Muscle layer of colon (tissue), 2 donors: ENCODE data around the gene AFM.

Experiments
- H3K27ac ChIP-seq: one replicate; pipeline ENCODE4 v1.7.0; 2013; ENCODE audit warnings: low read depth, mild to moderate bottlenecking, low read length, moderate library complexity
- H3K27me3 ChIP-seq, 2 donors: one replicate each; pipeline ENCODE4 v1.7.0; 2013; ENCODE audit warnings: low read length in 2 of 2, mild to moderate bottlenecking in 2 of 2; ENCODE audit not compliant: insufficient read depth in 2 of 2, control insufficient read depth in 1 of 2
- H3K36me3 ChIP-seq: one replicate; pipeline ENCODE4 v1.7.0; 2013; ENCODE audit warnings: mild to moderate bottlenecking, low read length; ENCODE audit not compliant: insufficient read depth
- H3K4me1 ChIP-seq: one replicate; pipeline ENCODE4 v1.7.0; 2013; ENCODE audit warnings: mild to moderate bottlenecking, low read length; ENCODE audit not compliant: insufficient read depth
- H3K4me3 ChIP-seq, 2 donors: one replicate each; pipeline ENCODE4 v1.7.0; 2013; ENCODE audit warnings: low read length in 2 of 2, low read depth in 1 of 2, mild to moderate bottlenecking in 1 of 2, moderate library complexity in 1 of 2
- H3K9ac ChIP-seq: one replicate; pipeline ENCODE4 v1.7.0; 2013; ENCODE audit warnings: low read length
- H3K9me3 ChIP-seq: one replicate; pipeline ENCODE4 v1.7.0; 2013; ENCODE audit warnings: mild to moderate bottlenecking, low read length
- donor health status: abdominal sarcoma.
- donor health status: Adenocarcinoma of cecum.

The AFM gene

GRCh38 chr4:73439445-73439844 is 42.1 kb upstream of the AFM start:
- Histone ChIP-seq H3K27me3 (no peaks in the 10 kb centered on the region), H3K36me3 (no peaks in the 10 kb centered on the region), H3K4me1 (no peaks in the 10 kb centered on the region), H3K4me3 (no peak overlapping the region), H3K9me3 (no peaks in the 10 kb centered on the region), H3K9ac (no peak overlapping the region), H3K27ac (no peak overlapping the region)

DNA sequence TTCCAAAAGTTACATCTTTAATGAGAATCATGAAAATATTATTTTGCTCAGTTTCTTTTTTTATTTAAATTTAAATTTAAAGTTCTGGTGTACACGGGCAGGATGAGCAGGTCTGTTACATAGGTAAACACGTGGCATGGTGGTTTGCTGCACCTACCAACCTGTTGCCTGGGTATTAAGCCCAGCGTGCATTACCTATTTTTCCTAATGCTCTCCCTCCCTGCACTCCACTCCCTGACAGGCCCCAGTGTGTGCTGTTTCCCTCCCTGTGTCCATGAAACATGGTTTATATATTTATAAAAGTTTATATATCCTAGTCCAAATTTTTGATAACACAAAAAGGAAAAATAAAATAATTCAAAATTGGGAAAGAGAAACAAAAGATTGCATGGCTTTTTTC is 41.6 kb upstream of the AFM start:
- Histone ChIP-seq H3K9me3 (no peaks in the 10 kb centered on the region), H3K36me3 (no peaks in the 10 kb centered on the region), H3K4me1 (no peaks in the 10 kb centered on the region), H3K9ac (no peak overlapping the region), H3K27ac (no peak overlapping the region), H3K4me3 (no peak overlapping the region), H3K27me3 (no peaks in the 10 kb centered on the region)

DNA sequence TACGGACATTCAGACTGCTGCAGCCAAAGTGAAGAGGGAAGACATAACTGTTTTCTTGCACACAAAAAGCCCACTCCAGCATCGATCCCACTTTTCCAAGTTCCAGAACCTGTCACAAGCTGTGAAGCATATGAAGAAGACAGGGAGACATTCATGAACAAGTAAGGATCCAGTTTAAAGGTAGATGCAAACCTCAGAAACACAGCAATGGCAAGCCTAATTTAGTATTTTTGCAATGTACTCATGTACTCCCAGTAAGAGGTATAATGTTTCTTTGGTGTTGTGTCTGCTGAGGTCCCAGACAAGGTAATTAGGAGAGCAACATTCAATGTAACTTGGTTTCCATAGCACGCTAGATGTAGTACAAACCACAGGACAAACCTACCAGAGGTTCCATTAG is 40.9 kb upstream of the AFM start:
- Histone ChIP-seq H3K27me3 (no peaks in the 10 kb centered on the region), H3K27ac (no peak overlapping the region), H3K36me3 (no peaks in the 10 kb centered on the region), H3K9ac (no peak overlapping the region), H3K4me3 (no peak overlapping the region), H3K4me1 (no peaks in the 10 kb centered on the region), H3K9me3 (no peaks in the 10 kb centered on the region)

GRCh38 chr4:73442275-73442674 is 39.3 kb upstream of the AFM start:
- H3K4me1 ChIP-seq, result no peaks in the 10 kb centered on the region
- no peaks in the 10 kb centered on the region for H3K9me3 ChIP-seq
- no peak overlapping the region for H3K9ac ChIP-seq
- H3K4me3 ChIP-seq, result no peak overlapping the region
- H3K27me3 ChIP-seq, result no peaks in the 10 kb centered on the region
- H3K36me3 ChIP-seq, result no peaks in the 10 kb centered on the region
- H3K27ac ChIP-seq, result no peak overlapping the region

GRCh38 chr4:73443224-73443623 is 38.3 kb upstream of the AFM start:
- Histone ChIP-seq H3K36me3 (no peaks in the 10 kb centered on the region), H3K4me1 (no peaks in the 10 kb centered on the region), H3K9ac (no peak overlapping the region), H3K9me3 (no peaks in the 10 kb centered on the region), H3K27ac (no peak overlapping the region), H3K27me3 (no peaks in the 10 kb centered on the region), H3K4me3 (no peak overlapping the region)

GRCh38 chr4:73445383-73446335 is 35.9 kb upstream of the AFM start:
- Histone ChIP-seq H3K4me3 (no peak overlapping the region), H3K27ac (no peak overlapping the region), H3K4me1 (no peaks in the 10 kb centered on the region), H3K36me3 (no peaks in the 10 kb centered on the region), H3K9ac (no peak overlapping the region), H3K27me3 (no peaks in the 10 kb centered on the region), H3K9me3 (no peaks in the 10 kb centered on the region)

DNA sequence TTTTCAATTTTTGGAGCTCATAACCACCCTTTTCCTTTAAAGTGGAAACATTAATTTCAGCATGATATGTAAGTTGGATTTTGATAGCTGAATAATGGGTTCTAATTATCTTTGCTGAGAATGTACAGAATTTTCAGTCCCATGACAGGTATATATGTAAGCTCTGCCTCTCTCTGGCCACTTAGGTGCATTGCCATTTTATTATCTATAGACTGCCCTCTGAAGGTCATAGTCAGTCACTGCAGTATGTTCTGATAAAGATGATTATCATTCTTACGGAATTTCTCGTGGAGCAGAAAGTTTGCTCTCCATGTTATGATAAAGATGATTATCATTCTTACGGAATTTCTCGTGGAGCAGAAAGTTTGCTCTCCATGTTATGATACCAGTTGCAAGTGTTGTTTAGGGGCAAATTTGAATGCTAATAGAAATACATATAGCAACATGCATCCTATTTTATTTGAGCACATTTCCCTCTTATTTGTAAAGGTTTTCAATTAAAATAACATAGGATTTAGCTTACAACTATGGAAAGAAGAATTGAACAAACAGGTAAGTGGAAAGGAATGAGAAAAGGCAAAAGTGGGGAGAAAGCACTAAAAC is 35.1 kb upstream of the AFM start:
- Histone ChIP-seq H3K4me3 (no peak overlapping the region), H3K36me3 (no peaks in the 10 kb centered on the region), H3K4me1 (no peaks in the 10 kb centered on the region), H3K27me3 (no peaks in the 10 kb centered on the region), H3K9me3 (no peaks in the 10 kb centered on the region), H3K27ac (no peak overlapping the region), H3K9ac (no peak overlapping the region)

DNA sequence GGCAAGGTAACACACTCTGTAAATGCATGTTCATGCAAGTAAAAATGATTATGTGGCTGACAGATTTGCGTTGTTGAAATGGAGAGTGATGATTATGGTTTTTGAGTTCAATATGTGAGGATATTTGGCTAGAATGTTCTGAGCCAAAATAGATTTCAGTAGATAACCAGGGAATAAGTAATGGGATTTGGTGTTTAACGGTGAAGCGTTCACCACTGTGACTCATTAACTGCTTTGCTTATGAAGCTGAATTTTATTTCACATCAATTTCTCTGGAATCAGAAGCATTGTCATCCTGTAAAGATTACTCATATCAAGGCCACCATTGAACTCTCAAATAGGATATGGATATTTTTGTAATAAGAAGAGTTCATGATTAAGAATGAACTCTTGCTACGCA is 33.9 kb upstream of the AFM start:
- H3K4me3 ChIP-seq, result no peak overlapping the region
- no peaks in the 10 kb centered on the region for H3K36me3 ChIP-seq
- no peaks in the 10 kb centered on the region for H3K27me3 ChIP-seq
- no peak overlapping the region for H3K9ac ChIP-seq
- H3K4me1 ChIP-seq, result no peaks in the 10 kb centered on the region
- H3K27ac ChIP-seq, result no peak overlapping the region
- no peaks in the 10 kb centered on the region for H3K9me3 ChIP-seq

DNA sequence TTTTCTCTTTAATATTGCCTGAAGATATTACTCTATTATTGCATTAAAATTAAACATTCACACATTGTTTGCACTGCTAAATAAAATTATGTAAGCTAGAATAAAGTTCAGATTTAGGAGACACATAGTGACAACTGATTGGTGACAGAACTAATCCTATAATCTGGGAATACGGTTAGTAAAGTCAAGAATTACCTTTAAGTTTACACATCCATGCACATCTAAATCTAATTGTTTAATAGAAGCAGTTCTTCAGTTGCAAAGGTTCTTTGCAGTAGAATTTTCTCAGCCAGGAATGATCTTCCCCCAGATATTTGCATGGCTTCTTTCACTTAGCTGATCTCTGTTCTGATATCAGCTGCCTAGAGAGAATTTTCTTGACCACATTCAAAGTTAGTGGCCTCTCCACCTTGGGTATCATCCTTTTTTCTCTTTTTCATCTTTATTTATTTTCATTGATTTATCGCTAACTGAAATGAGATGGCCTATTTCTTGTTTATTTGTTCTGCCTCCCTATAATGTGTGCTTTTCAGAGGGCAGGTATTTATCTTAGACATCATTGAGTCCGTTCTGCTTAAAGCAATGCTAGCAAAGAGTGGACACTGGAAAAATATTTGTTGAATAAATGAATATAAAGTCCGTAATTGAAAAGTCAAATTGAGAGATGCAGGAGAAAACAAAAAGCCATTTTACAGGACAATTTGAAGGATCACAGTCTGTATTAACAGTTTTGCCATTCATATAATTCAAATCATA is 32.9 kb upstream of the AFM start:
- Histone ChIP-seq H3K4me3 (no peak overlapping the region), H3K36me3 (no peaks in the 10 kb centered on the region), H3K9me3 (no peaks in the 10 kb centered on the region), H3K4me1 (no peaks in the 10 kb centered on the region), H3K27ac (no peak overlapping the region), H3K27me3 (no peaks in the 10 kb centered on the region), H3K9ac (no peak overlapping the region)

- H3K27ac ChIP-seq, result no peak overlapping the region
- no peaks in the 10 kb centered on the region for H3K9me3 ChIP-seq
- H3K36me3 ChIP-seq, result no peaks in the 10 kb centered on the region
- H3K9ac ChIP-seq, result no peak overlapping the region
- H3K27me3 ChIP-seq, result no peaks in the 10 kb centered on the region
- no peaks in the 10 kb centered on the region for H3K4me1 ChIP-seq
- H3K4me3 ChIP-seq, result no peak overlapping the region
Observed at GRCh38 chr4:73450398-73451004, 31.0 kb upstream of the AFM start.

- no peaks in the 10 kb centered on the region for H3K36me3 ChIP-seq
- H3K27me3 ChIP-seq, result no peaks in the 10 kb centered on the region
- no peak overlapping the region for H3K9ac ChIP-seq
- H3K27ac ChIP-seq, result no peak overlapping the region
- no peak overlapping the region for H3K4me3 ChIP-seq
- no peaks in the 10 kb centered on the region for H3K9me3 ChIP-seq
- H3K4me1 ChIP-seq, result no peaks in the 10 kb centered on the region
Observed at GRCh38 chr4:73451404-73451803, 30.1 kb upstream of the AFM start.
